ENCODE data around the gene KLHL29. TPM values are rescaled to one million over a fixed set of nuclear protein-coding genes. Genes with fewer than 3 reads are reported as not detected.

Gene KLHL29
- total and polyA plus RNA-seq, 2 of the 13 experiments (the other 11 are each of a cell fraction or from before 2014, with no cell fraction given), result 0.01 TPM; not detected in 1

DNA sequence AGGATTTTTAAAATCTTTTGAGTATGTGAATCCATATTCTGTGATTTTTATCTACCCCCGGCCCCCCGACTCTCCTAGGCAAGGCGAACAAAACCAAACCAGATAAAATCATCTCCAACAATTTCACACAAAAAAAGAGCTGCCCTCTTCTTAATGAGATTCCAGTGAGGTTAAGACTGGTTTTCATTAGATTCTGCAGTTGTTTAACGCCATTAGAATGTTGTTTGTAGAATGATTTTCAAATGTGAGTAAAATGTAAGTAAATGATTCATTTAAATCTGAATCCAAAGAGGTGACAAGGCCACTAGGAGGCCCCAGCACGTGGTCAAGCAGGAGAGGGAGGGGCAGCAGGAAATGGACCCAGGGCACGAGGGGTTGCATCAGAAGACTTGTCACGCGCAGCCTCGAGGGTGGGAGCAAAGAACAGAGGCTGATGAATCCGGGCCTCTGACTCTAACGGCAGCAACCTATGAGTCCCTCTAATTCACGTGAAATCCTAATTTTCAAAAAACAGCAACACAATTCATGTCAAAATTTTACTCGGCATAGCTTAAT is 24.3 kb upstream of the KLHL29 start (continued):
- TF ChIP-seq USF2 (IDR thresholded peaks at IDR 0.05; ENCODE audit: low read depth, low read length) (peak; percentile 54), USF2 (CRISPR knock-in tag; IDR thresholded peaks at IDR 0.05; ENCODE audit: borderline replicate concordance) (peak; percentile 79; the same call in 1 of the 2 replicates), ZBTB25 (CRISPR knock-in tag; IDR thresholded peaks at IDR 0.05) (no peak), ZBTB44 (CRISPR knock-in tag; IDR thresholded peaks at IDR 0.05) (0 out of 2 replicates have a peak, but pooled peaks have one; percentile 21), TBX2 (CRISPR knock-in tag; IDR thresholded peaks at IDR 0.05; ENCODE audit: borderline replicate concordance) (0 out of 2 replicates have a peak, but pooled peaks have one; percentile 39), ZBTB7A (CRISPR knock-in tag; IDR thresholded peaks at IDR 0.05) (no peak), HOMEZ (CRISPR knock-in tag; IDR thresholded peaks at IDR 0.05; ENCODE audit: low read depth) (peak; percentile 37; the same call in 1 of the 2 replicates), ZNF878 (CRISPR knock-in tag; IDR thresholded peaks at IDR 0.05) (peak; percentile 80; the same call in 1 of the 2 replicates), NFE2 (CRISPR knock-in tag; IDR thresholded peaks at IDR 0.05) (no peak), ZNF670 (CRISPR knock-in tag; IDR thresholded peaks at IDR 0.05; ENCODE audit: borderline replicate concordance) (no peak), ELF1 (CRISPR knock-in tag; IDR thresholded peaks at IDR 0.05) (peak; percentile 50; the same call in 1 of the 2 replicates), RXRA (CRISPR knock-in tag; IDR thresholded peaks at IDR 0.05) (no peak), SALL1 (CRISPR knock-in tag; IDR thresholded peaks at IDR 0.05) (peak; percentile 55), RORA (CRISPR knock-in tag; IDR thresholded peaks at IDR 0.05) (no peak), KAT2B (IDR thresholded peaks at IDR 0.05; ENCODE audit: borderline replicate concordance, low read depth, low read length) (no peak), FOXP4 (CRISPR knock-in tag; IDR thresholded peaks at IDR 0.05) (peak; percentile 43), PAX8 (CRISPR knock-in tag; IDR thresholded peaks at IDR 0.05; ENCODE audit: borderline replicate concordance) (no peak), CCDC6 (CRISPR knock-in tag; IDR thresholded peaks at IDR 0.05) (0 out of 2 replicates have a peak, but pooled peaks have one; percentile 16), ZNF883 (CRISPR knock-in tag; IDR thresholded peaks at IDR 0.05; ENCODE audit: not compliant biosample characterization) (no peak), NFIB (CRISPR knock-in tag; IDR thresholded peaks at IDR 0.05; ENCODE audit: borderline replicate concordance) (no peak), ZNF674 (CRISPR knock-in tag; IDR thresholded peaks at IDR 0.05; ENCODE audit: low read depth) (no peak), ZNF350 (CRISPR knock-in tag; IDR thresholded peaks at IDR 0.05; ENCODE audit: borderline replicate concordance, low read depth) (0 out of 2 replicates have a peak, but pooled peaks have one; percentile 34)

Data from HepG2 (cell line).